Neuronal stem cell (in vitro differentiated cells): ENCODE measurements around the gene SAMD15.

ENCODE experiments used
- DNase-seq: peaks from one replicate; pipeline ENCODE4 v3.0.0-alpha.2; 2013; ENCODE audit warnings: low spot score
- H2AFZ ChIP-seq: one replicate; pipeline ENCODE4 v1.6.1; 2013; ENCODE audit warnings: mild to moderate bottlenecking, low read length, inconsistent platforms
- H2AK5ac ChIP-seq: 2 replicates; pipeline ENCODE4 v1.6.1; 2013; ENCODE audit warnings: low read depth, mild to moderate bottlenecking, inconsistent platforms, low read length, moderate library complexity, mixed read lengths
- H2BK120ac ChIP-seq: 2 replicates; pipeline ENCODE4 v1.6.1; 2013; ENCODE audit warnings: low read depth, mild to moderate bottlenecking, inconsistent platforms, low read length, moderate library complexity, mixed read lengths
- H2BK12ac ChIP-seq: one replicate; pipeline ENCODE4 v1.6.1; 2013; ENCODE audit warnings: low read length, inconsistent platforms
- H2BK15ac ChIP-seq: 2 replicates; pipeline ENCODE4 v1.6.1; 2013; ENCODE audit warnings: mild to moderate bottlenecking, low read length, inconsistent platforms, mixed read lengths
- H2BK5ac ChIP-seq: one replicate; pipeline ENCODE4 v1.6.1; 2013; ENCODE audit warnings: inconsistent platforms, mild to moderate bottlenecking, low read length, moderate library complexity
- H3K14ac ChIP-seq: one replicate; pipeline ENCODE4 v1.6.1; 2013; ENCODE audit warnings: low read length, inconsistent platforms
- H3K18ac ChIP-seq: 2 replicates; pipeline ENCODE4 v1.6.1; 2013; ENCODE audit warnings: low read length, inconsistent platforms
- H3K23ac ChIP-seq: 2 replicates; pipeline ENCODE4 v1.6.1; 2013; ENCODE audit warnings: low read depth, mild to moderate bottlenecking, mixed read lengths, low read length, inconsistent platforms; ENCODE audit not compliant: poor library complexity
- H3K27ac ChIP-seq: replicated peaks from 3 replicates; pipeline ENCODE4 v1.5.1; 2013; ENCODE audit warnings: low read length, inconsistent platforms
- H3K27me3 ChIP-seq, 3 experiments: 2 replicates each; pipeline ENCODE4 v1.6.1; 2013; ENCODE audit warnings: low read length in 3 of 3, mild to moderate bottlenecking in 2 of 3, inconsistent platforms in 1 of 3, low read depth in 1 of 3, mixed read lengths in 1 of 3, moderate library complexity in 1 of 3; ENCODE audit not compliant: control insufficient read depth in 3 of 3, insufficient read depth in 3 of 3
- H3K36me3 ChIP-seq, 2 donors: replicated peaks in 1 of 2; 2 replicates each; pipeline ENCODE4 v1.6.1; 2013; ENCODE audit warnings: low read length in 2 of 2; ENCODE audit not compliant: control insufficient read depth in 2 of 2, insufficient read depth in 2 of 2
- H3K4ac ChIP-seq: 2 replicates; pipeline ENCODE4 v1.6.1; 2013; ENCODE audit warnings: inconsistent platforms, mild to moderate bottlenecking, low read length, moderate library complexity
- H3K4me1 ChIP-seq, 2 donors: 1 replicate in 1 of 2; 2 replicates in 1 of 2; pipeline ENCODE4 v1.6.1; 2013; ENCODE audit warnings: low read length in 2 of 2, low read depth in 1 of 2; ENCODE audit not compliant: control insufficient read depth in 2 of 2, insufficient read depth in 1 of 2
- H3K4me2 ChIP-seq: one replicate; pipeline ENCODE4 v1.6.1; 2013; ENCODE audit warnings: mild to moderate bottlenecking, low read length, inconsistent platforms; ENCODE audit not compliant: insufficient read depth, poor library complexity, severe bottlenecking
- H3K4me3 ChIP-seq, 2 donors: 2 replicates each; pipeline ENCODE4 v1.5.1; 2013; ENCODE audit warnings: low read length in 2 of 2, mild to moderate bottlenecking in 2 of 2, inconsistent platforms in 1 of 2, moderate library complexity in 1 of 2
- H3K79me1 ChIP-seq: one replicate; pipeline ENCODE4 v1.6.1; 2013; ENCODE audit warnings: low read depth, mild to moderate bottlenecking, inconsistent platforms, low read length, moderate library complexity
- H3K9ac ChIP-seq: one replicate; pipeline ENCODE4 v1.6.1; 2013; ENCODE audit warnings: mild to moderate bottlenecking, low read depth, low read length, inconsistent platforms; ENCODE audit not compliant: poor library complexity
- H3K9me3 ChIP-seq, 2 donors: replicated peaks in 1 of 2; 2 replicates each; pipeline versions ENCODE3 to v1.6.1; 2013; ENCODE audit warnings: low read length in 2 of 2, mild to moderate bottlenecking in 2 of 2, inconsistent platforms in 1 of 2, low read depth in 1 of 2, mixed read lengths in 1 of 2, moderate library complexity in 1 of 2; ENCODE audit not compliant: control insufficient read depth in 2 of 2, insufficient read depth in 1 of 2
- H4K8ac ChIP-seq: one replicate; pipeline ENCODE4 v1.6.1; 2013; ENCODE audit warnings: low read depth, mild to moderate bottlenecking, inconsistent platforms, low read length, moderate library complexity
- H4K91ac ChIP-seq: one replicate; pipeline ENCODE4 v1.6.1; 2013; ENCODE audit warnings: low read length, low read depth, mild to moderate bottlenecking, inconsistent platforms; ENCODE audit not compliant: poor library complexity
- WGBS, 2 donors: extraction: QIAGEN DNeasy Blood & Tissue Kit; methylation state at CpG; one replicate each; pipeline ENCODE4 v1.1.7; 2013; ENCODE audit warnings: missing lambda C conversion rate in 2 of 2, mixed read lengths in 1 of 2; ENCODE audit not compliant: insufficient read length in 2 of 2, insufficient replicate concordance in 1 of 2; ENCODE audit errors: extremely low coverage in 2 of 2; 5-methylcytosine and 5-hydroxymethylcytosine counted together

Gene SAMD15

GRCh38 chr14:77359626-77360025, 17.6 kb upstream of the SAMD15 start:
- Histone ChIP-seq H3K9ac (no peak overlapping the region), H3K23ac (no peak overlapping the region), H2BK5ac (no peak overlapping the region), H3K79me1 (no peaks in the 10 kb centered on the region), H3K9me3 (peaks cover 0 to 7% of the 10 kb centered on the region in 2 donors), H2BK15ac (no peak overlapping the region), H3K4me1 (peaks cover 0 to 7% of the 10 kb centered on the region in 2 donors), H3K27me3 (no peaks in the 10 kb centered on the region), H3K4me3 (no peak overlapping the region), H3K27ac (no peak overlapping the region), H4K8ac (no peak overlapping the region), H3K36me3 (no peaks in the 10 kb centered on the region), H2BK12ac (no peak overlapping the region), H2AFZ (no peak overlapping the region), H2AK5ac (no peak overlapping the region), H4K91ac (no peak overlapping the region), H2BK120ac (no peak overlapping the region), H3K18ac (no peak overlapping the region), H3K4me2 (no peak overlapping the region), H3K14ac (no peak overlapping the region), H3K4ac (no peak overlapping the region)
- DNase-seq: no peak
- no CpG with 5 or more reads among the region's 1 CpG for WGBS, 2 donors

DNA sequence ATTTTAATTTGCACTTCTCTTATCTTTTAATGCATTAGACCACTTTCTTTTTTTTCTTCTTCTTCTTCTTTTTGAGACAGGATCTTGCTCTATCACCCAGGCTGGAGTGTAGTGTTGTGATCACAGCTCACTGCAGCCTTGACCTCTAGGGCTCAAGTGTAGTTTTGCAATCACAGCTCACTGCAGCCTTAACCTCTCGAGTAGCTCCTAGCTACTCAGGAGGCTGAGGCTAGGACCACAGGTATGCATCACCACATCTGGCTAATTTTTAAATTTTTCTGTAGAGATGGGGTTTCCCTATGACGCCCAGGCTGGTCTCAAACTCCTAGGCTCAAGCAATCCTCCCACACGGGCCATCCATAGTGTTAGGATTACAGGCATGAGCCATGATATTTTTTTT, 13.0 kb upstream of the SAMD15 start:
- no peak overlapping the region for H4K91ac ChIP-seq
- DNase-seq: no peak
- no peak overlapping the region for H2AFZ ChIP-seq
- H3K9me3 ChIP-seq: peaks cover 0 to 7% of the 10 kb centered on the region in 2 donors
- H3K36me3 ChIP-seq: no peaks in the 10 kb centered on the region
- no peak overlapping the region for H3K14ac ChIP-seq
- H3K27me3 ChIP-seq: no peaks in the 10 kb centered on the region
- no peak overlapping the region for H2AK5ac ChIP-seq
- H3K79me1 ChIP-seq: no peaks in the 10 kb centered on the region
- H2BK15ac ChIP-seq: no peak overlapping the region
- no peak overlapping the region for H3K23ac ChIP-seq
- no peak overlapping the region for H3K4ac ChIP-seq
- no peak overlapping the region for H3K18ac ChIP-seq
- no peak overlapping the region for H3K4me3 ChIP-seq
- H2BK12ac ChIP-seq: no peak overlapping the region
- no peak overlapping the region for H2BK120ac ChIP-seq
- peaks cover 0 to 2% of the 10 kb centered on the region in 2 donors for H3K4me1 ChIP-seq
- H3K9ac ChIP-seq: no peak overlapping the region
- WGBS, 2 donors: no CpG with 5 or more reads among the region's 3 CpGs
- H3K4me2 ChIP-seq: no peak overlapping the region
- H4K8ac ChIP-seq: no peak overlapping the region
- H3K27ac ChIP-seq: no peak overlapping the region
- no peak overlapping the region for H2BK5ac ChIP-seq

GRCh38 chr14:77369285-77369684, 7.9 kb upstream of the SAMD15 start:
- no peak for DNase-seq
- H4K91ac ChIP-seq: no peak overlapping the region
- no peak overlapping the region for H2BK15ac ChIP-seq
- no peak overlapping the region for H2BK12ac ChIP-seq
- no peak overlapping the region for H3K27ac ChIP-seq
- H3K4me1 ChIP-seq: peaks cover 2 to 16% of the 10 kb centered on the region in 2 donors
- H3K9me3 ChIP-seq: no peaks in the 10 kb centered on the region
- no peak overlapping the region for H3K4me2 ChIP-seq
- H3K79me1 ChIP-seq: no peaks in the 10 kb centered on the region
- H2AK5ac ChIP-seq: no peak overlapping the region
- H3K18ac ChIP-seq: no peak overlapping the region
- no peak overlapping the region for H3K23ac ChIP-seq
- peaks cover 0 to 1% of the 10 kb centered on the region in 2 donors for H3K36me3 ChIP-seq
- H3K27me3 ChIP-seq: no peaks in the 10 kb centered on the region
- no peak overlapping the region for H3K9ac ChIP-seq
- no peak overlapping the region for H2AFZ ChIP-seq
- no CpG with 5 or more reads among the region's 1 CpG for WGBS, 2 donors
- no peak overlapping the region for H3K4me3 ChIP-seq
- H3K14ac ChIP-seq: no peak overlapping the region
- H2BK120ac ChIP-seq: no peak overlapping the region
- no peak overlapping the region for H3K4ac ChIP-seq
- H4K8ac ChIP-seq: no peak overlapping the region
- no peak overlapping the region for H2BK5ac ChIP-seq

DNA sequence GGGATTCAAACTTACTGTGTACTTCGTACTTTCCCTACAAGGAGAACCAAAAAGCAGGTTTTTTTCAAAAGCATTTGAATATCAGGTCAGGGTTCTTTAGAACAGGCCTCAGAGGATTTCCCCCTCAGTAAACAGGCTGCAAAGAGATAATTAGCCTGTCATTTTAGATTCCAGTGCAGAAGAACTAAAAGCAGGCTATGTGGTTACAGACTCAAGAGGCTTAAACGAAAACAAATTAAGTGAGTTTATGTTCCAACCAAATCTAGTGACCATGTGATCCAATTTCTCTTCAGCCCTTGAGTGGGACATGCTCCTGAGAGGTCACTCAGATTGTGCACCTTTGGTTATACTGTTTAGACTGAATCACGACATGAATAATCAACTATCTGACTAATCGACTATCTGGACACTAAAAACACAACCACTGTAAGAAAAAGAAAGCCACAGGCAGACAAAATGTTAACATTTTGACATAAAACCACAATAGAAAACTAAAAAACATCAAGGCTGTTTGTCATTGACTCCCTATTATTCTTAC, 4.8 kb upstream of the SAMD15 start:
- no peak overlapping the region for H3K23ac ChIP-seq
- no peak overlapping the region for H2BK12ac ChIP-seq
- no CpG with 5 or more reads among the region's 4 CpGs for WGBS, 2 donors
- H2AFZ ChIP-seq: no peak overlapping the region
- H3K4me1 ChIP-seq: peaks cover 7 to 24% of the 10 kb centered on the region in 2 donors
- H2BK15ac ChIP-seq: no peak overlapping the region
- no peak overlapping the region for H3K4ac ChIP-seq
- no peak overlapping the region for H3K4me2 ChIP-seq
- H3K4me3 ChIP-seq: no peak overlapping the region
- no peak overlapping the region for H2AK5ac ChIP-seq
- H3K36me3 ChIP-seq: peaks cover 0 to 3% of the 10 kb centered on the region in 2 donors
- H3K9me3 ChIP-seq: no peaks in the 10 kb centered on the region
- peaks cover 3% of the 10 kb centered on the region for H3K79me1 ChIP-seq
- no peak overlapping the region for H3K9ac ChIP-seq
- no peak overlapping the region for H2BK5ac ChIP-seq
- no peak overlapping the region for H3K27ac ChIP-seq
- H3K27me3 ChIP-seq: no peaks in the 10 kb centered on the region
- no peak overlapping the region for H3K18ac ChIP-seq
- no peak overlapping the region for H4K8ac ChIP-seq
- DNase-seq: peak; percentile 3
- H3K14ac ChIP-seq: no peak overlapping the region
- no peak overlapping the region for H4K91ac ChIP-seq
- no peak overlapping the region for H2BK120ac ChIP-seq
